GM23338 (cell line): ENCODE measurements around the gene MUC22. TPM values are rescaled to one million over a fixed set of nuclear protein-coding genes. Genes with fewer than 3 reads are reported as not detected.
"Not testable (repeated sequence)": the region's sequence is repeated elsewhere in the genome, so short reads cannot be mapped to it uniquely, and the experiment has no call there.

Source experiments
- ATAC-seq: fragments of 200-7000 bp; cut with Tn5 transposase; 3 replicates; pipeline ENCODE4 v1.9.1; 2020
- DNase-seq: peaks from one replicate; pipeline ENCODE4 v3.0.0-alpha.2; 2015; ENCODE audit warnings: low spot score
- H2AFZ ChIP-seq: fragments of 200-600 bp; sonication (generic); 2 replicates; pipeline ENCODE4 v1.8.0; 2016; ENCODE audit warnings: antibody characterized with exemption, mild to moderate bottlenecking, moderate library complexity
- H3F3A ChIP-seq: fragments of 200-600 bp; sonication (generic); replicated peaks from 2 replicates; pipeline ENCODE4 v1.8.0; 2017; ENCODE audit warnings: antibody characterized with exemption, mixed run types, low read depth
- H3K27ac ChIP-seq: fragments of 200-600 bp; sonication (generic); 2 replicates; pipeline ENCODE4 v1.6.1; 2016; ENCODE audit warnings: low read depth
- H3K27me3 ChIP-seq: fragments of 200-600 bp; sonication (generic); 2 replicates; pipeline ENCODE4 v1.8.0; 2016; ENCODE audit warnings: mild to moderate bottlenecking, mixed run types, moderate library complexity; ENCODE audit not compliant: insufficient read depth
- H3K36me3 ChIP-seq: fragments of 200-600 bp; sonication (generic); 2 replicates; pipeline ENCODE4 v1.8.0; 2016; ENCODE audit warnings: mild to moderate bottlenecking; ENCODE audit not compliant: insufficient read depth
- H3K4me1 ChIP-seq: fragments of 200-600 bp; sonication (generic); 2 replicates; pipeline ENCODE4 v1.8.0; 2016; ENCODE audit warnings: mild to moderate bottlenecking, moderate library complexity; ENCODE audit not compliant: insufficient read depth
- H3K4me2 ChIP-seq: fragments of 200-600 bp; sonication (generic); 2 replicates; pipeline ENCODE4 v1.7.1; 2017; ENCODE audit warnings: mixed run types
- H3K4me3 ChIP-seq: fragments of 200-600 bp; sonication (generic); 2 replicates; pipeline ENCODE4 v1.6.1; 2016; ENCODE audit warnings: mixed run types
- H3K79me2 ChIP-seq: fragments of 200-600 bp; sonication (generic); replicated peaks from 2 replicates; pipeline ENCODE4 v1.8.0; 2017; ENCODE audit warnings: mild to moderate bottlenecking; ENCODE audit not compliant: insufficient read depth
- H3K9me2 ChIP-seq: fragments of 200-600 bp; sonication (generic); 2 replicates; pipeline ENCODE4 v1.8.0; 2017; ENCODE audit not compliant: insufficient read depth
- H4K20me1 ChIP-seq: fragments of 200-600 bp; sonication (generic); replicated peaks from 2 replicates; pipeline ENCODE4 v1.8.0; 2017; ENCODE audit warnings: mild to moderate bottlenecking; ENCODE audit not compliant: insufficient read depth
- H3K27ac Mint-ChIP-seq: 2 replicates; pipeline ENCODE4 v1.8.0; 2020; ENCODE audit warnings: inconsistent platforms, mild to moderate bottlenecking, moderate library complexity, mixed read lengths
- H3K27me3 Mint-ChIP-seq: 3 replicates; pipeline ENCODE4 v1.8.0; 2022; ENCODE audit warnings: low read depth, mild to moderate bottlenecking, moderate library complexity, mixed read lengths, inconsistent platforms; ENCODE audit not compliant: insufficient read depth, poor library complexity
- H3K36me3 Mint-ChIP-seq: 3 replicates; pipeline ENCODE4 v1.8.0; 2021; ENCODE audit warnings: low read depth, mild to moderate bottlenecking, inconsistent platforms, moderate library complexity, mixed read lengths
- H3K4me1 Mint-ChIP-seq: 3 replicates; pipeline ENCODE4 v1.8.0; 2020; ENCODE audit warnings: mild to moderate bottlenecking, inconsistent platforms, mixed read lengths
- H3K4me3 Mint-ChIP-seq: 3 replicates; pipeline ENCODE4 v1.8.0; 2021; ENCODE audit warnings: moderate library complexity, mild to moderate bottlenecking, inconsistent platforms, mixed read lengths
- H3K9me3 Mint-ChIP-seq: 3 replicates; pipeline ENCODE4 v1.8.0; 2020; ENCODE audit warnings: moderate library complexity, mild to moderate bottlenecking, inconsistent platforms, mixed read lengths
- CREB1 ChIP-seq: fragments of 250-450 bp; sonication (Bioruptor Pico); IDR thresholded peaks from 2 replicates; pipeline ENCODE4 v1.5.0; 2020; ENCODE audit warnings: low read depth, mild to moderate bottlenecking, moderate library complexity
- EZH2 ChIP-seq: fragments of 200-600 bp; sonication (generic); IDR thresholded peaks from one replicate; pipeline ENCODE4 v1.8.0; 2017; ENCODE audit warnings: antibody characterized with exemption, mild to moderate bottlenecking, low read depth; ENCODE audit not compliant: unreplicated experiment
- EZH2phosphoT487 ChIP-seq: fragments of 200-600 bp; sonication (generic); IDR thresholded peaks from one replicate; pipeline ENCODE4 v1.8.1; 2018; ENCODE audit warnings: antibody characterized with exemption; ENCODE audit not compliant: unreplicated experiment
- JUNB ChIP-seq: IDR thresholded peaks from one replicate; pipeline ENCODE4 v1.6.1; 2016; ENCODE audit warnings: antibody characterized with exemption; ENCODE audit not compliant: unreplicated experiment
- NANOG ChIP-seq: IDR thresholded peaks from 2 replicates; pipeline ENCODE4 v1.6.1; 2016; ENCODE audit warnings: antibody characterized with exemption, borderline replicate concordance
- POLR2AphosphoS5 ChIP-seq: IDR thresholded peaks from 2 replicates; pipeline ENCODE4 v1.6.1; 2016; ENCODE audit warnings: antibody characterized with exemption, low read depth
- STAT1 ChIP-seq: IDR thresholded peaks from one replicate; pipeline ENCODE4 v1.6.1; 2016; ENCODE audit warnings: antibody characterized with exemption; ENCODE audit not compliant: unreplicated experiment
- ZNF331 ChIP-seq: fragments of 250-450 bp; sonication (Bioruptor Pico); IDR thresholded peaks from 2 replicates; pipeline ENCODE4 v1.5.0; 2020; ENCODE audit warnings: low read depth, mild to moderate bottlenecking, moderate library complexity
- polyA plus RNA-seq: library from polyadenylated mRNA; unstranded; fragments of >200 nt; fragmentation: Nextera tagmentation; extraction: Ambion mirVana; gene quantifications from 2 replicates; pipeline ENCODE4 v1.2.1, GENCODE V29; 2016
- total RNA-seq: library from RNA; depleted of rRNA; stranded (reverse); fragments of >200 nt; shearing (Covaris generic); gene quantifications from 2 replicates; pipeline ENCODE4 v1.2.3, GENCODE V29; 2014
- TF ChIP-seq, protein P1 (sequence below): IDR thresholded peaks from 2 replicates; pipeline ENCODE4 v1.6.1; 2016; ENCODE audit warnings: antibody characterized with exemption
- TF ChIP-seq, protein P2 (sequence below): IDR thresholded peaks from one replicate; pipeline ENCODE4 v1.6.1; 2018; ENCODE audit warnings: antibody characterized with exemption; ENCODE audit not compliant: unreplicated experiment
- TF ChIP-seq, protein P3 (sequence below): fragments of 250-450 bp; sonication (Bioruptor Pico); IDR thresholded peaks from 2 replicates; pipeline ENCODE4 v1.5.0; 2020; ENCODE audit warnings: mild to moderate bottlenecking, moderate library complexity

The MUC22 gene
- total and polyA plus RNA-seq, 2 experiments from 2014 or later, result not detected

DNA sequence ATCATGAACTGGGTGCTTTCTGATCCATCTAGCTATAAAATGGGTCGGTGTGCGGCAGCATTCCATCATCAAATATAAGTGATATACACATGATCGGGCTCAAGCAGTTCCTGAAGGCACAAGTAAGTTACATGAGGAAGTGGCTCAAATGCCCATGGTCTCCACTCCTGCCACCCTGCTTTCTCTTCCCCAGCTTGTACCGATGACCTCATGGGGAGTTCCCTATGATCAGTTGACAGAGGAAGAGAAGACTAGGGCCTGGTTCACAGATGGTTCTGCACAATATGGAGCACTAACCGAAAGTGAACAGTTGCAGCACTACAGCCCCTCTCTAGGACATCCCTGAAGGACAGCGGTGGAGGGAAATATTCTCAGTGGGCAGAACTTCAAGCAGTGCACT lies 41.1 kb upstream of the MUC22 start:
- H3K27me3 Mint-ChIP-seq, H3K27me3 ChIP-seq, H3K4me3 Mint-ChIP-seq, H3K4me1 ChIP-seq, ATAC-seq, H3K4me3 ChIP-seq, H3K36me3 Mint-ChIP-seq, H3K79me2 ChIP-seq, H3K9me3 Mint-ChIP-seq, H4K20me1 ChIP-seq, H3K36me3 ChIP-seq, H3F3A ChIP-seq, H3K4me1 Mint-ChIP-seq, DNase-seq, H3K27ac Mint-ChIP-seq, H3K27ac ChIP-seq, H2AFZ ChIP-seq, H3K4me2 ChIP-seq: not testable (repeated sequence)
- H3K9me2 ChIP-seq, result 0 out of 2 replicates have a peak, but pooled peaks cover 11% of the 10 kb centered on the region

DNA sequence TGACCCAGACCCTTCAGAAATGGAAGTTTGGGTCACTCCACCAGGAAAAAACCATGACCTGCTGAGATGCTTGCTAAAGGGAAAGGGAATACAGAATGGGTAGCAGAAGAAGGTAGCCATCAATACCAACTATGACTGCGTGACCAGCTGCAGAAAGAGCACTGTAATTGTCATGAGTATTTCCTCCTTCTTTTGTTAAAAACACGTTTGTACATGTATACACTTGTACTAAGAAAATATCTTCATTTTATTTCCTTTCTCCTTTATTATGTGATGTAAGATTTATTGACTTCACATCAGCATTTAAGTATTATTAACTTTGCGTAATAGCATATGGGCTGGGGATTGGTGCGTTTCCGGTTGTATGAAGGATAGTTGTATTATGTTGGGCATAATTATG lies 39.3 kb upstream of the MUC22 start:
- Histone ChIP-seq H3K79me2 (no peaks in the 10 kb centered on the region), H3K27ac (no peak overlapping the region), H3F3A (no peaks in the 10 kb centered on the region), H3K4me2 (no peak overlapping the region), H3K36me3 (no peaks in the 10 kb centered on the region), H3K4me3 (no peak overlapping the region), H4K20me1 (no peaks in the 10 kb centered on the region), H3K9me2 (0 out of 2 replicates have a peak, but pooled peaks cover under 1% of the 10 kb centered on the region), H3K4me1 (no peaks in the 10 kb centered on the region), H2AFZ (no peak overlapping the region), H3K27me3 (no peaks in the 10 kb centered on the region)
- peaks cover 6% of the 10 kb centered on the region for H3K4me1 Mint-ChIP-seq
- no peaks in the 10 kb centered on the region; the same call in 2 of the 3 replicates for H3K36me3 Mint-ChIP-seq
- no peak overlapping the region for H3K27ac Mint-ChIP-seq
- H3K27me3 Mint-ChIP-seq, result peaks cover 3% of the 10 kb centered on the region
- no peak for DNase-seq
- no peak for ATAC-seq
- H3K4me3 Mint-ChIP-seq, result no peak overlapping the region
- H3K9me3 Mint-ChIP-seq, result no peaks in the 10 kb centered on the region
- TF ChIP-seq JUNB (no peak), EZH2 (no peak), ZNF331 (CRISPR knock-in tag) (no peak), NANOG (no peak), POLR2AphosphoS5 (no peak), EZH2phosphoT487 (no peak), STAT1 (no peak), CREB1 (CRISPR knock-in tag) (no peak)
- TF ChIP-seq, protein P1, sequence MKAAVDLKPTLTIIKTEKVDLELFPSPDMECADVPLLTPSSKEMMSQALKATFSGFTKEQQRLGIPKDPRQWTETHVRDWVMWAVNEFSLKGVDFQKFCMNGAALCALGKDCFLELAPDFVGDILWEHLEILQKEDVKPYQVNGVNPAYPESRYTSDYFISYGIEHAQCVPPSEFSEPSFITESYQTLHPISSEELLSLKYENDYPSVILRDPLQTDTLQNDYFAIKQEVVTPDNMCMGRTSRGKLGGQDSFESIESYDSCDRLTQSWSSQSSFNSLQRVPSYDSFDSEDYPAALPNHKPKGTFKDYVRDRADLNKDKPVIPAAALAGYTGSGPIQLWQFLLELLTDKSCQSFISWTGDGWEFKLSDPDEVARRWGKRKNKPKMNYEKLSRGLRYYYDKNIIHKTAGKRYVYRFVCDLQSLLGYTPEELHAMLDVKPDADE, result no peak
- TF ChIP-seq, protein P2, sequence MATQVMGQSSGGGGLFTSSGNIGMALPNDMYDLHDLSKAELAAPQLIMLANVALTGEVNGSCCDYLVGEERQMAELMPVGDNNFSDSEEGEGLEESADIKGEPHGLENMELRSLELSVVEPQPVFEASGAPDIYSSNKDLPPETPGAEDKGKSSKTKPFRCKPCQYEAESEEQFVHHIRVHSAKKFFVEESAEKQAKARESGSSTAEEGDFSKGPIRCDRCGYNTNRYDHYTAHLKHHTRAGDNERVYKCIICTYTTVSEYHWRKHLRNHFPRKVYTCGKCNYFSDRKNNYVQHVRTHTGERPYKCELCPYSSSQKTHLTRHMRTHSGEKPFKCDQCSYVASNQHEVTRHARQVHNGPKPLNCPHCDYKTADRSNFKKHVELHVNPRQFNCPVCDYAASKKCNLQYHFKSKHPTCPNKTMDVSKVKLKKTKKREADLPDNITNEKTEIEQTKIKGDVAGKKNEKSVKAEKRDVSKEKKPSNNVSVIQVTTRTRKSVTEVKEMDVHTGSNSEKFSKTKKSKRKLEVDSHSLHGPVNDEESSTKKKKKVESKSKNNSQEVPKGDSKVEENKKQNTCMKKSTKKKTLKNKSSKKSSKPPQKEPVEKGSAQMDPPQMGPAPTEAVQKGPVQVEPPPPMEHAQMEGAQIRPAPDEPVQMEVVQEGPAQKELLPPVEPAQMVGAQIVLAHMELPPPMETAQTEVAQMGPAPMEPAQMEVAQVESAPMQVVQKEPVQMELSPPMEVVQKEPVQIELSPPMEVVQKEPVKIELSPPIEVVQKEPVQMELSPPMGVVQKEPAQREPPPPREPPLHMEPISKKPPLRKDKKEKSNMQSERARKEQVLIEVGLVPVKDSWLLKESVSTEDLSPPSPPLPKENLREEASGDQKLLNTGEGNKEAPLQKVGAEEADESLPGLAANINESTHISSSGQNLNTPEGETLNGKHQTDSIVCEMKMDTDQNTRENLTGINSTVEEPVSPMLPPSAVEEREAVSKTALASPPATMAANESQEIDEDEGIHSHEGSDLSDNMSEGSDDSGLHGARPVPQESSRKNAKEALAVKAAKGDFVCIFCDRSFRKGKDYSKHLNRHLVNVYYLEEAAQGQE, result no peak
- TF ChIP-seq, protein P3, sequence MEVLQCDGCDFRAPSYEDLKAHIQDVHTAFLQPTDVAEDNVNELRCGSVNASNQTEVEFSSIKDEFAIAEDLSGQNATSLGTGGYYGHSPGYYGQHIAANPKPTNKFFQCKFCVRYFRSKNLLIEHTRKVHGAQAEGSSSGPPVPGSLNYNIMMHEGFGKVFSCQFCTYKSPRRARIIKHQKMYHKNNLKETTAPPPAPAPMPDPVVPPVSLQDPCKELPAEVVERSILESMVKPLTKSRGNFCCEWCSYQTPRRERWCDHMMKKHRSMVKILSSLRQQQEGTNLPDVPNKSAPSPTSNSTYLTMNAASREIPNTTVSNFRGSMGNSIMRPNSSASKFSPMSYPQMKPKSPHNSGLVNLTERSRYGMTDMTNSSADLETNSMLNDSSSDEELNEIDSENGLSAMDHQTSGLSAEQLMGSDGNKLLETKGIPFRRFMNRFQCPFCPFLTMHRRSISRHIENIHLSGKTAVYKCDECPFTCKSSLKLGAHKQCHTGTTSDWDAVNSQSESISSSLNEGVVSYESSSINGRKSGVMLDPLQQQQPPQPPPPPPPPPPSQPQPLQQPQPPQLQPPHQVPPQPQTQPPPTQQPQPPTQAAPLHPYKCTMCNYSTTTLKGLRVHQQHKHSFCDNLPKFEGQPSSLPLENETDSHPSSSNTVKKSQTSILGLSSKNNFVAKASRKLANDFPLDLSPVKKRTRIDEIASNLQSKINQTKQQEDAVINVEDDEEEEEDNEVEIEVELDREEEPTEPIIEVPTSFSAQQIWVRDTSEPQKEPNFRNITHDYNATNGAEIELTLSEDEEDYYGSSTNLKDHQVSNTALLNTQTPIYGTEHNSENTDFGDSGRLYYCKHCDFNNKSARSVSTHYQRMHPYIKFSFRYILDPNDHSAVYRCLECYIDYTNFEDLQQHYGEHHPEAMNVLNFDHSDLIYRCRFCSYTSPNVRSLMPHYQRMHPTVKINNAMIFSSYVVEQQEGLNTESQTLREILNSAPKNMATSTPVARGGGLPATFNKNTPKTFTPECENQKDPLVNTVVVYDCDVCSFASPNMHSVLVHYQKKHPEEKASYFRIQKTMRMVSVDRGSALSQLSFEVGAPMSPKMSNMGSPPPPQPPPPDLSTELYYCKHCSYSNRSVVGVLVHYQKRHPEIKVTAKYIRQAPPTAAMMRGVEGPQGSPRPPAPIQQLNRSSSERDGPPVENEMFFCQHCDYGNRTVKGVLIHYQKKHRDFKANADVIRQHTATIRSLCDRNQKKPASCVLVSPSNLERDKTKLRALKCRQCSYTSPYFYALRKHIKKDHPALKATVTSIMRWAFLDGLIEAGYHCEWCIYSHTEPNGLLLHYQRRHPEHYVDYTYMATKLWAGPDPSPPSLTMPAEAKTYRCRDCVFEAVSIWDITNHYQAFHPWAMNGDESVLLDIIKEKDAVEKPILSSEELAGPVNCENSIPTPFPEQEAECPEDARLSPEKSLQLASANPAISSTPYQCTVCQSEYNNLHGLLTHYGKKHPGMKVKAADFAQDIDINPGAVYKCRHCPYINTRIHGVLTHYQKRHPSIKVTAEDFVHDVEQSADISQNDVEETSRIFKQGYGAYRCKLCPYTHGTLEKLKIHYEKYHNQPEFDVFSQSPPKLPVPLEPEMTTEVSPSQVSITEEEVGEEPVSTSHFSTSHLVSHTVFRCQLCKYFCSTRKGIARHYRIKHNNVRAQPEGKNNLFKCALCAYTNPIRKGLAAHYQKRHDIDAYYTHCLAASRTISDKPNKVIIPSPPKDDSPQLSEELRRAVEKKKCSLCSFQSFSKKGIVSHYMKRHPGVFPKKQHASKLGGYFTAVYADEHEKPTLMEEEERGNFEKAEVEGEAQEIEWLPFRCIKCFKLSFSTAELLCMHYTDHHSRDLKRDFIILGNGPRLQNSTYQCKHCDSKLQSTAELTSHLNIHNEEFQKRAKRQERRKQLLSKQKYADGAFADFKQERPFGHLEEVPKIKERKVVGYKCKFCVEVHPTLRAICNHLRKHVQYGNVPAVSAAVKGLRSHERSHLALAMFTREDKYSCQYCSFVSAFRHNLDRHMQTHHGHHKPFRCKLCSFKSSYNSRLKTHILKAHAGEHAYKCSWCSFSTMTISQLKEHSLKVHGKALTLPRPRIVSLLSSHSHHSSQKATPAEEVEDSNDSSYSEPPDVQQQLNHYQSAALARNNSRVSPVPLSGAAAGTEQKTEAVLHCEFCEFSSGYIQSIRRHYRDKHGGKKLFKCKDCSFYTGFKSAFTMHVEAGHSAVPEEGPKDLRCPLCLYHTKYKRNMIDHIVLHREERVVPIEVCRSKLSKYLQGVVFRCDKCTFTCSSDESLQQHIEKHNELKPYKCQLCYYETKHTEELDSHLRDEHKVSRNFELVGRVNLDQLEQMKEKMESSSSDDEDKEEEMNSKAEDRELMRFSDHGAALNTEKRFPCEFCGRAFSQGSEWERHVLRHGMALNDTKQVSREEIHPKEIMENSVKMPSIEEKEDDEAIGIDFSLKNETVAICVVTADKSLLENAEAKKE (CRISPR knock-in tag), result no peak
